GM18499 (cell line): ENCODE data around the gene SLC35B2.

Experiments
- ATAC-seq: cut with Tn5 transposase; IDR thresholded peaks from one replicate; pipeline ENCODE4 v1.9.1; 2021; ENCODE audit warnings: moderate number of reproducible peaks; ENCODE audit not compliant: insufficient read depth, unreplicated experiment

SLC35B2 gene

GRCh38 chr6:44286747-44287146 lies 29.4 kb upstream of the SLC35B2 start:
- ATAC-seq, result no peak

- ATAC-seq, result no peak
Observed at GRCh38 chr6:44286285-44286565, 28.9 kb upstream of the SLC35B2 start.

GRCh38 chr6:44285552-44286284 lies 28.4 kb upstream of the SLC35B2 start:
- ATAC-seq, result no peak

GRCh38 chr6:44284867-44285266 lies 27.5 kb upstream of the SLC35B2 start:
- ATAC-seq, result no peak

- no peak for ATAC-seq
Observed at GRCh38 chr6:44284121-44284520, 26.8 kb upstream of the SLC35B2 start.

- ATAC-seq, result no peak
Observed at GRCh38 chr6:44278774-44279697, 21.7 kb upstream of the SLC35B2 start.

GRCh38 chr6:44278315-44278714 lies 21.0 kb upstream of the SLC35B2 start:
- ATAC-seq, result no peak

- no peak for ATAC-seq
Observed at GRCh38 chr6:44277763-44278162, 20.4 kb upstream of the SLC35B2 start.

GRCh38 chr6:44276667-44277640 lies 19.6 kb upstream of the SLC35B2 start:
- ATAC-seq, result no peak

GRCh38 chr6:44275749-44276648 lies 18.7 kb upstream of the SLC35B2 start:
- ATAC-seq, result no peak

GRCh38 chr6:44275271-44275748 lies 18.0 kb upstream of the SLC35B2 start:
- no peak for ATAC-seq

GRCh38 chr6:44273617-44274016 lies 16.3 kb upstream of the SLC35B2 start:
- no peak for ATAC-seq

GRCh38 chr6:44272999-44273566 lies 15.8 kb upstream of the SLC35B2 start:
- ATAC-seq, result no peak

- ATAC-seq, result no peak
Observed at GRCh38 chr6:44272529-44272928, 15.2 kb upstream of the SLC35B2 start.

- no peak for ATAC-seq
Observed at GRCh38 chr6:44271914-44272313, 14.6 kb upstream of the SLC35B2 start.

GRCh38 chr6:44271406-44271723 lies 14.0 kb upstream of the SLC35B2 start:
- no peak for ATAC-seq

- no peak for ATAC-seq
Observed at GRCh38 chr6:44270526-44271405, 13.4 kb upstream of the SLC35B2 start.

- ATAC-seq, result no peak
Observed at GRCh38 chr6:44269921-44270525, 12.7 kb upstream of the SLC35B2 start, which contains the start of gene TMEM151B. Gene TMEM151B (plus strand): TSS chr6:44270450. CDS start chr6:44270743, 293 bp downstream.
